SK-N-MC (cell line): ENCODE data around the gene TMEM54.

Experiments used
- DNase-seq: peaks from one replicate; pipeline ENCODE4 v3.0.0-alpha.2; 2011; ENCODE audit warnings: low read depth, low spot score
- H3K27ac ChIP-seq: fragments of 200-600 bp; sonication (generic); 2 replicates; pipeline ENCODE4 v1.5.1; 2016; ENCODE audit warnings: mixed run types
- H3K36me3 ChIP-seq: fragments of 200-600 bp; sonication (generic); 2 replicates; pipeline ENCODE4 v1.6.1; 2017; ENCODE audit warnings: antibody characterized with exemption, low read length, mixed read lengths; ENCODE audit not compliant: insufficient read depth
- H3K4me3 ChIP-seq: fragments of 200-600 bp; sonication (generic); 2 replicates; pipeline ENCODE4 v1.5.1; 2016
- H3K9ac ChIP-seq: fragments of 200-600 bp; sonication (generic); 2 replicates; pipeline ENCODE4 v1.8.0; 2017; ENCODE audit warnings: mixed run types, mixed read lengths; ENCODE audit not compliant: insufficient read length
- H3K9me3 ChIP-seq: fragments of 200-600 bp; sonication (generic); 2 replicates; pipeline ENCODE4 v1.6.1; 2017; ENCODE audit warnings: low read depth, mild to moderate bottlenecking, antibody characterized with exemption, low read length, moderate library complexity, mixed read lengths
- EZH2 ChIP-seq: fragments of 200-600 bp; sonication (generic); IDR thresholded peaks from one replicate; pipeline ENCODE4 v1.6.1; 2017; ENCODE audit warnings: antibody characterized with exemption
- FOXP2 ChIP-seq: optimal IDR thresholded peaks from 2 replicates; pipeline ENCODE3; 2011; ENCODE audit warnings: mild to moderate bottlenecking, moderate library complexity; ENCODE audit not compliant: insufficient read depth; ENCODE audit errors: extremely low read length, control extremely low read depth
- POLR2AphosphoS5 ChIP-seq: IDR thresholded peaks from 2 replicates; pipeline ENCODE4 v1.6.1; 2012; ENCODE audit warnings: mild to moderate bottlenecking, low read depth, low read length, borderline replicate concordance

Gene TMEM54

GRCh38 chr1:32893198-32894018, 7.8 kb downstream of the TMEM54 start:
- Histone ChIP-seq H3K4me3 (peak overlapping the region; percentile 82), H3K9ac (peak overlapping the region; percentile 64)
- DNase-seq = no peak

GRCh38 chr1:32892368-32893197, 8.6 kb downstream of the TMEM54 start:
- Histone ChIP-seq H3K9ac (peak overlapping the region; percentile 64), H3K4me3 (peak overlapping the region; percentile 82), H3K9me3 (no peaks in the 10 kb centered on the region), H3K27ac (no peak overlapping the region), H3K36me3 (no peaks in the 10 kb centered on the region)
- no peak for DNase-seq
- no peak for TF ChIP-seq POLR2AphosphoS5
- no peak for TF ChIP-seq EZH2
- no peak for TF ChIP-seq FOXP2

More at GRCh38 chr1:32893198-32894018, 7.8 kb downstream of the TMEM54 start:
- H3K9me3 ChIP-seq = no peaks in the 10 kb centered on the region
- no peak for TF ChIP-seq FOXP2
- TF ChIP-seq POLR2AphosphoS5 = peak; percentile 59; the same call in 1 of the 2 replicates
- no peaks in the 10 kb centered on the region for H3K36me3 ChIP-seq
- H3K27ac ChIP-seq = no peak overlapping the region; the same call in 1 of the 2 replicates

GRCh38 chr1:32891630-32892029, 9.6 kb downstream of the TMEM54 start:
- TF ChIP-seq POLR2AphosphoS5 = no peak
- Histone ChIP-seq H3K27ac (no peak overlapping the region), H3K36me3 (no peaks in the 10 kb centered on the region), H3K4me3 (no peak overlapping the region), H3K9me3 (no peaks in the 10 kb centered on the region), H3K9ac (no peak overlapping the region)
- DNase-seq = no peak

- no peak overlapping the region for H3K27ac ChIP-seq
- H3K9me3 ChIP-seq = no peaks in the 10 kb centered on the region
- H3K9ac ChIP-seq = no peak overlapping the region
- no peaks in the 10 kb centered on the region for H3K36me3 ChIP-seq
- H3K4me3 ChIP-seq = no peak overlapping the region
- no peak for DNase-seq
- no peak for TF ChIP-seq FOXP2
- TF ChIP-seq POLR2AphosphoS5 = no peak
- no peak for TF ChIP-seq EZH2
These were observed 10.0 kb downstream of the TMEM54 start for GRCh38 chr1:32891241-32891570.

GRCh38 chr1:32890516-32891240, 10.5 kb downstream of the TMEM54 start:
- Histone ChIP-seq H3K36me3 (no peaks in the 10 kb centered on the region), H3K27ac (no peak overlapping the region), H3K4me3 (no peak overlapping the region), H3K9ac (no peak overlapping the region), H3K9me3 (no peaks in the 10 kb centered on the region)
- no peak for TF ChIP-seq POLR2AphosphoS5
- TF ChIP-seq EZH2 = no peak
- TF ChIP-seq FOXP2 = no peak
- no peak for DNase-seq

- DNase-seq = no peak
- no peak overlapping the region for H3K4me3 ChIP-seq
- no peaks in the 10 kb centered on the region for H3K36me3 ChIP-seq
- H3K27ac ChIP-seq = no peak overlapping the region
- TF ChIP-seq POLR2AphosphoS5 = no peak
- no peak for TF ChIP-seq EZH2
- TF ChIP-seq FOXP2 = no peak
- H3K9me3 ChIP-seq = no peaks in the 10 kb centered on the region
- H3K9ac ChIP-seq = no peak overlapping the region
These were observed 11.4 kb downstream of the TMEM54 start for GRCh38 chr1:32889731-32890278.

GRCh38 chr1:32888677-32889420, 12.3 kb downstream of the TMEM54 start:
- no peak for TF ChIP-seq POLR2AphosphoS5
- TF ChIP-seq EZH2 = no peak
- TF ChIP-seq FOXP2 = no peak
- no peaks in the 10 kb centered on the region for H3K9me3 ChIP-seq
- H3K36me3 ChIP-seq = no peaks in the 10 kb centered on the region
- no peak overlapping the region for H3K9ac ChIP-seq
- DNase-seq = no peak
- H3K4me3 ChIP-seq = no peak overlapping the region
- no peak overlapping the region for H3K27ac ChIP-seq

GRCh38 chr1:32888134-32888533, 13.1 kb downstream of the TMEM54 start:
- no peak overlapping the region for H3K27ac ChIP-seq
- no peak overlapping the region for H3K9ac ChIP-seq
- H3K9me3 ChIP-seq = no peaks in the 10 kb centered on the region
- DNase-seq = no peak
- H3K36me3 ChIP-seq = no peaks in the 10 kb centered on the region
- H3K4me3 ChIP-seq = no peak overlapping the region
- TF ChIP-seq EZH2 = no peak
